Dermis microvascular lymphatic vessel endothelial cell (primary cell): ENCODE measurements around the gene SECTM1. TPM values are rescaled to one million over a fixed set of nuclear protein-coding genes. Genes with fewer than 3 reads are reported as not detected.
"Not testable (repeated sequence)": the region's sequence is repeated elsewhere in the genome, so short reads cannot be mapped to it uniquely, and the experiment has no call there.

Experiments used
- DNase-seq, 2 donors: peaks; one replicate each; pipeline versions ENCODE4 v3.0.0 to v3.0.0-alpha.2; 2010; ENCODE audit warnings: low read depth in 2 of 2
- total RNA-seq: library from RNA; depleted of rRNA; stranded (reverse); fragments of >200 nt; gene quantifications from 2 replicates; pipeline ENCODE4 v1.2.1, GENCODE V29; 2014

SECTM1 gene
- total RNA-seq, 1 donor from 2014 or later: 0.26 TPM

- not testable (repeated sequence) for DNase-seq
Measured at GRCh38 chr17:82347994-82348393, 14.4 kb upstream of the SECTM1 start.

- DNase-seq: no peak
Measured at GRCh38 chr17:82346342-82347300, 13.1 kb upstream of the SECTM1 start.

- DNase-seq: no peak
Measured at GRCh38 chr17:82345151-82345976, 11.8 kb upstream of the SECTM1 start.

GRCh38 chr17:82344175-82344907, 10.8 kb upstream of the SECTM1 start:
- DNase-seq: no peak

- no peak for DNase-seq
Measured at GRCh38 chr17:82343560-82343959, 10.0 kb upstream of the SECTM1 start.

- DNase-seq: no peak
Measured at GRCh38 chr17:82342361-82343079, 9.0 kb upstream of the SECTM1 start.

- no peak for DNase-seq
Measured at GRCh38 chr17:82339634-82340580, 6.3 kb upstream of the SECTM1 start.

DNA sequence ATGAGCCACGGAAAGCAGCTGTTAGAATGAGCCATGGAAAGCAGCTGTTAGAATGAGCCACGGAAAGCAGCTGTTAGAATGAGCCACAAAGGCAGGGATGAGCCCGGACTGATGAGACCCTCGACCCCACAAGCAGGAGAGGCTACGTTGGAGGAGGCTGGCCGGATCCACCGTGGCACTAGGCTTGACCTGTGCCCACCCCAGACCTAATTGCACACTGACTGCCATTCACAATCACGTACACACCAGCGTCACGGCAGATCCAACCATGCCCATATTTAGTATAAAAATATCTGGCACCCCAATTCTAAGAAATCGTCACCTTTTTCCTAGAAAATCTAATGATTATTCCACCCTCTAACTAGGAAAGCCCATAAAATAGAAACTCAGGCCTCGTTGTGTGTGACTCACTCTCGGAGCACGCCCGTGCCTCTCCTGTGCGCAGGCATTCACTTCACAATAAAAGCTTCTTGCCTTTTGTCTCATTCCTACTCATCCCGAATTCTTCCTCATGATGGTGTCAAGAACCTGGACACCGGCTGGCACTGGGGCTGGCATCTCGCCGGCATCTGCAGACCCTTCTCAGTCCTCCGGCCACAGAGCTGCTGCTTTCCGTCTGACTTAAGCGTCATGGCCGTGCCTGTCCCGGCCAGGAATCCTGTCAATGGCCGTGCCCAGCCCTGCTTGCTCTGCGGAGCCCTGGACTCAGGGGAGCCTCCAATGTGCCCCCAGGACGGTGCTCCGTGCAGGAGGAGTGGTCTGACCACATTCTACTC, 5.5 kb upstream of the SECTM1 start:
- DNase-seq: peak; percentile 48 to 69

- peak; percentile 44 to 58 for DNase-seq
Measured at GRCh38 chr17:82334622-82335394, 1.2 kb upstream of the SECTM1 start.

GRCh38 chr17:82334204-82334621, 647 bp upstream of the SECTM1 start:
- DNase-seq: no peak

GRCh38 chr17:82332669-82333278, 792 bp downstream of the SECTM1 start:
- DNase-seq: no peak

- no peak for DNase-seq
Measured at GRCh38 chr17:82331345-82331939, 2.1 kb downstream of the SECTM1 start.

DNA sequence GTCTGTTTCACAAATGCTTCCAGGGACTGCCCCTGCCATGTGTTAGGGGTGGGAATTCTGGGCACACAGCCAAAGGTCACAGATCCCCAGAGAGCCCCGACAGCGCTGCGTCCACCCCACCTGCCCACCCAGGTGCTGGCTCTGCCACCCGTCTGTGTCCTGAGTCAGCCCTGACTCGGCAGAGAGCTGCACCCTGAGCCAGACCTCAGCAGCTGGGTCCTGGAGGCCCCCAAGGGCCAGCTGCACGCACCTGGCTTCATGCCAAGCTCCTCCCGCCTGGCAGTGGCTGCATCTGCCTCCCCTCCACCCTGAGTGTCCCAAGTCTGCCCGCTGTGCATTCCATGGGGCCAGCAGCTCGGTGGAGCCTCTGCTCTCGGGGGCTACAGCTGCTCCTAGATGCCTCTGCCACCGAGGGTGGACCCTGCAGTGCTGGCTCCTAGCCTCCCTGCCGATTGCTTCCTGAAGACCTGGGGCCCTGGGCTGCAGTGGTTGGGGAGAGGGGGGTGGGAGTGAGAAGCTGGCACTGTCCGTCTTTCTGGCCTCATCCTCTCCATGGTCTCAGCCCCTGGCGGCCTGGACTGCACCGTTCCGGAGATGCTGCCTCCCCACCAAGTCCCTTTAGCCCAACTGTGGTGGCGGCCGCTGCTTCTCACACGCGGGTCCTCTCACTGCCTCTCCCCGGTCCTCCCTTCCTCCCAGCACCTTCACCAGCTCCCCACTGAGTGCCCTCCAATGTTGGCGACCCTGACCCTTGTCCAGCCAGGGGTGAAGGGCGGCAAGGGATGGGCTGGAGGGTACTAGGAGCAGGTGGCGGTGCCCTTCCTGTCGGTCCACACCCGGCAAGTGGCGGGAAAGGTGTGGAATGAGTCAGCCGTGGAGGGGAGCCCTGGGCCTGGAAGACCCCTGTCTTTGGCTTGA, 3.0 kb downstream of the SECTM1 start:
- peak; percentile 25 to 47 for DNase-seq

GRCh38 chr17:82329683-82330321, 3.8 kb downstream of the SECTM1 start:
- no peak for DNase-seq

DNA sequence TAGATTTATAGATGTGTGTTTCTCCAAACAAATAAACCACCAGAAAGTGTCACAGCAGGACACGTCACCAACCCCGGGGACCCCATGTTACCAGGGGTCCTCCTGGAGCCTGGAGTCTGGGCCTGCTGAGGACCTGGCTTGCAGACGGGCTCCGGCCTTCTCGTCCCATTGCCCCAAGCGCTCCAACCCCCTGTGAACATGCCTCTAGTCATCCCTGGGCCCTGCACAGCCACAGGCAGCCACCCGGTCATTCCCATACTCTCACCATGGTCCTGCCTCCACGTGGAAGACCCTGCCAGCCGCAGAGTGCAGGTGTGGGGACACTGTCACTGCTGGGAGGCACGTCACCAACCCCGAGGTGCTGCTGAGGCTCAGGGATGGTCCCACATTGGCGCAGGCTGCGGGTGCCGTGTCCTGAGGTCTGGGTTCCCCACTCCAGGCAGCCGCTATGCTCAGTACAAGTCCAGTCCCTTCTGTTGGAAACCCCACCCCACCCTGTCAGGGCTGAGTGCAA, 4.5 kb downstream of the SECTM1 start:
- DNase-seq: no peak
